HCT116 (cell line): Measurements from ENCODE around the gene ARHGEF17. TPM values are rescaled to one million over a fixed set of nuclear protein-coding genes. Genes with fewer than 3 reads are reported as not detected.

Experiments
- ATAC-seq: fragments of 200-7000 bp; cut with Tn5 transposase; 2 replicates; pipeline ENCODE4 v1.9.1; 2020; ENCODE audit warnings: mild to moderate bottlenecking, moderate library complexity
- BruUV-seq: library from RNA; stranded (reverse); fragments of 400-500 nt; replicated peaks from 2 replicates; lab custom pipeline; 2021; lab: Mats Ljungman, UMichigan
- CTCF ChIA-PET: fragments of 300-600 bp; sonication (Branson Sonifier 250); formaldehyde crosslinking; loops from one replicate; lab custom pipeline; 2021; ENCODE audit warnings: antibody characterized with exemption; lab: Charles Lee
- POLR2A ChIA-PET: fragments of 300-600, 350-600 bp; sonication (Branson Sonifier 250); formaldehyde crosslinking; loops from one replicate; lab custom pipeline; 2021; ENCODE audit warnings: antibody characterized with exemption; lab: Charles Lee
- RAD21 ChIA-PET, 2 experiments: fragments of 300-600 bp; sonication (Branson Sonifier 250); formaldehyde crosslinking; loops; one replicate each; lab custom pipeline; 2023; ENCODE audit warnings: low total read pairs in 2 of 2; ENCODE audit not compliant: uncharacterized antibody in 2 of 2, unreplicated experiment in 2 of 2, low non-redundant PET in 1 of 2; lab: Charles Lee
- DNase-seq: peaks from one replicate; pipeline ENCODE4 v3.0.0-alpha.2; 2010; ENCODE audit warnings: low read depth, low spot score
- H2AFZ ChIP-seq: fragments of 200-600 bp; shearing (Covaris generic), sonication (generic); 2 replicates; pipeline ENCODE4 v1.6.1; 2017; ENCODE audit warnings: low read depth, mixed run types, mixed read lengths, antibody characterized with exemption, low read length; ENCODE audit not compliant: poor library complexity, severe bottlenecking
- H3K27ac ChIP-seq: 2 replicates; pipeline ENCODE4 v1.5.1; 2012; ENCODE audit warnings: low read depth, low read length
- H3K27me3 ChIP-seq: fragments of 200-600 bp; sonication (generic); 2 replicates; pipeline ENCODE4 v1.6.1; 2016; ENCODE audit warnings: mixed run types, low read length, mixed read lengths; ENCODE audit not compliant: insufficient read depth
- H3K36me3 ChIP-seq, 2 experiments: fragments of 200-500 bp in 1 of 2; fragments of 200-600 bp in 1 of 2; sonication (Bioruptor generic) in 1 of 2; sonication (generic) in 1 of 2; 2 replicates each; pipeline versions ENCODE4 v1.5.1 to v1.6.1; 2014 to 2016; ENCODE audit warnings: low read length in 2 of 2, inconsistent platforms in 1 of 2, mixed read lengths in 1 of 2, mixed run types in 1 of 2; ENCODE audit not compliant: insufficient read depth in 2 of 2, control insufficient read depth in 1 of 2
- H3K4me1 ChIP-seq, 2 experiments: fragments of 200-600 bp in 1 of 2; sonication (generic) in 1 of 2; 2 replicates each; pipeline versions ENCODE4 v1.5.1 to v1.6.1; 2012 to 2017; ENCODE audit warnings: low read length in 2 of 2, inconsistent platforms in 1 of 2, mild to moderate bottlenecking in 1 of 2, mixed read lengths in 1 of 2, mixed run types in 1 of 2, moderate library complexity in 1 of 2; ENCODE audit not compliant: insufficient read depth in 2 of 2, control insufficient read depth in 1 of 2
- H3K4me2 ChIP-seq: fragments of 200-600 bp; sonication (generic); 2 replicates; pipeline ENCODE4 v1.6.1; 2017; ENCODE audit warnings: mixed run types, low read length, mixed read lengths
- H3K4me3 ChIP-seq, 2 experiments: fragments of 200-600 bp in 1 of 2; sonication (generic) in 1 of 2; replicated peaks in 1 of 2; 2 replicates each; pipeline ENCODE4 v1.5.1; 2011 to 2016; ENCODE audit warnings: low read length in 2 of 2, control low read depth in 1 of 2, low read depth in 1 of 2, mild to moderate bottlenecking in 1 of 2, mixed read lengths in 1 of 2, mixed run types in 1 of 2
- H3K79me2 ChIP-seq: fragments of 200-600 bp; sonication (generic); 2 replicates; pipeline ENCODE4 v1.6.1; 2017; ENCODE audit warnings: mild to moderate bottlenecking, mixed run types, low read length, moderate library complexity, mixed read lengths; ENCODE audit not compliant: insufficient read depth
- H3K9ac ChIP-seq: fragments of 200-600 bp; sonication (generic); 2 replicates; pipeline ENCODE4 v1.6.1; 2016; ENCODE audit warnings: low read length, mixed read lengths
- H3K9me2 ChIP-seq: fragments of 200-600 bp; sonication (generic), shearing (Covaris generic); 2 replicates; pipeline ENCODE4 v1.6.1; 2017; ENCODE audit warnings: mixed run types, mild to moderate bottlenecking, moderate library complexity; ENCODE audit not compliant: insufficient read depth
- H3K9me3 ChIP-seq, 2 experiments: fragments of 200-500 bp in 1 of 2; fragments of 200-600 bp in 1 of 2; sonication (Bioruptor generic) in 1 of 2; sonication (generic) in 1 of 2; 2 replicates each; pipeline ENCODE4 v1.6.1; 2014 to 2017; ENCODE audit warnings: low read length in 2 of 2, mixed read lengths in 2 of 2, inconsistent platforms in 1 of 2, low read depth in 1 of 2, mild to moderate bottlenecking in 1 of 2, mixed run types in 1 of 2, moderate library complexity in 1 of 2; ENCODE audit not compliant: control insufficient read depth in 1 of 2, insufficient read depth in 1 of 2
- H4K20me1 ChIP-seq: fragments of 200-600 bp; sonication (generic), shearing (Covaris generic); 2 replicates; pipeline ENCODE4 v1.6.1; 2017; ENCODE audit warnings: mixed run types, mild to moderate bottlenecking, moderate library complexity; ENCODE audit not compliant: insufficient read depth
- CEBPB ChIP-seq: IDR thresholded peaks from 2 replicates; pipeline ENCODE4 v1.6.1; 2012; ENCODE audit warnings: low read depth
- EZH2 ChIP-seq: fragments of 200-600 bp; sonication (generic); IDR thresholded peaks from 2 replicates; pipeline ENCODE4 v1.6.1; 2017; ENCODE audit warnings: antibody characterized with exemption, mixed run types
- MAX ChIP-seq: IDR thresholded peaks from 2 replicates; pipeline ENCODE4 v1.6.1; 2012
- REST ChIP-seq: IDR thresholded peaks from 2 replicates; pipeline ENCODE4 v1.6.1; 2012; ENCODE audit warnings: low read depth
- SP1 ChIP-seq: IDR thresholded peaks from 2 replicates; pipeline ENCODE4 v1.6.1; 2012; ENCODE audit warnings: low read depth
- intact Hi-C: fragments of 100-400 bp; cut with micrococcal nuclease; formaldehyde crosslinking; loops from 2 replicates; pipeline ENCODE4 v1.10.0; 2022
- total RNA-seq: library from RNA; stranded (reverse); gene quantifications from one replicate; pipeline ENCODE4 v1.2.1, GENCODE V29; 2021; ENCODE audit not compliant: unreplicated experiment

Gene ARHGEF17
- total RNA-seq, 1 experiment from 2014 or later: 18.2 TPM

- TF ChIP-seq REST (no peak), EZH2 (no peak), MAX (no peak), CEBPB (no peak)
Measured at GRCh38 chr11:73266646-73267020, 41.4 kb upstream of the ARHGEF17 start (continued).

- BruUV-seq: no TSS peak
- intact Hi-C loops: no loop called here
- Histone ChIP-seq H2AFZ (no peak overlapping the region), H3K9me2 (no peaks in the 10 kb centered on the region), H3K27ac (no peak overlapping the region), H4K20me1 (no peaks in the 10 kb centered on the region), H3K4me2 (no peak overlapping the region), H3K27me3 (peaks cover 5% of the 10 kb centered on the region; the same call in 1 of the 2 replicates), H3K36me3 (no peaks in the 10 kb centered on the region), H3K9ac (no peak overlapping the region), H3K9me3 (no peaks in the 10 kb centered on the region), H3K79me2 (no peaks in the 10 kb centered on the region), H3K4me3 (no peak overlapping the region), H3K4me1 (peaks cover 2 to 16% of the 10 kb centered on the region in 2 experiments; a peak in 3 of 4 replicates)
- TF ChIP-seq SP1: no peak
- ChIA-PET POLR2A (no interaction called here), RAD21 (no interaction called here), CTCF (interaction anchor here (1.2 to 1.6 kb wide), 2 partner anchors 22 to 82 kb away, joined by 4 to 5 read pairs; no protein-coding TSS in a partner anchor)
- no peak for ATAC-seq
- DNase-seq: no peak
Measured at GRCh38 chr11:73267122-73267846, 40.8 kb upstream of the ARHGEF17 start.
